ENCODE measurements around the gene TMEM212. TPM values are rescaled to one million over a fixed set of nuclear protein-coding genes. Genes with fewer than 3 reads are reported as not detected.

The TMEM212 gene
- polyA plus RNA-seq, 1 donor (not counting 4 experiments of a cell fraction or from before 2014, with no cell fraction given): not detected

DNA sequence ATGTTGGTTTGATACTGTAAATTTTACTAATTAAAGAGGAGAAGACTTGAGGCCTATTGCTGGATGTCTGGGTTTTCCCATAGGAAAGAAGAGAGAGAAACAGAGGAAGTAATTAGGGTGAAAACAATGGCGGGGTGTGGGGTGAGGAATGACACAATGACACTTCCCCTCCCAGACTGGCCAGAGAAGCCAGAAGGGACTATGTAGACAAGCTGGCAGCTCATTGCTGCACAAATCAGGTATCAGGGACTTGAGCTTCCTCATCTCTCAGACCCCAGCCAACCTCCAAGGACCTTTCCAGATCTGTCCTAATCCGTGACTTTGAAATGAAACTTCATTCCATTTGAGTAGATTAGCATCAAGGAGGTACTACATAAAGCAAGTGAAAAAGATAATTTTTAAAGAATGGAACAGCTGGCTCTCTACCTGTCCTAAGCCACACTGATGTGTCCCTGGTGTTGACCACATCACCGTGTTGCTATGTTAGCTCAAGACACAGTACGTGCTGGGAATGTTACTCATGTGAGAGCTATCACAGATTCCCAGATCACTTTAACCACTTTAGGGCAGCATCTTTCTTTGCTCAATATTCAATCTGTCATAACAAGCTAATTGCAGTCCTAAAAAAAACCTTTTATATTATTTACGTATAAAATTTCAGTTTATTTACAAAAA is 22.2 kb downstream of the TMEM212 start:
- H2AFZ ChIP-seq (ENCODE audit: control insufficient read depth, low read length): no peak overlapping the region
- no peaks in the 10 kb centered on the region for H3K36me3 ChIP-seq (ENCODE audit: control insufficient read depth in 2 of 2, extremely low read depth in 1 of 2, insufficient read depth in 2 of 2, low read length in 2 of 2)
- H3K27me3 ChIP-seq (ENCODE audit: control insufficient read depth, extremely low read depth, insufficient read depth, low read length): no peaks in the 10 kb centered on the region
- H3K27ac ChIP-seq (ENCODE audit: control insufficient read depth, insufficient read depth, low read length): no peak overlapping the region
- H3K9ac ChIP-seq (ENCODE audit: control insufficient read depth, extremely low read depth, insufficient read depth, low read length): no peak overlapping the region
- no peak for DNase-seq (ENCODE audit: low read depth, low spot score)
- no peaks in the 10 kb centered on the region for H3K79me2 ChIP-seq (ENCODE audit: control insufficient read depth, insufficient read depth, low read length)
- TF ChIP-seq EZH2 (IDR thresholded peaks at IDR 0.05; ENCODE audit: low read length): no peak
- TF ChIP-seq, protein P1, sequence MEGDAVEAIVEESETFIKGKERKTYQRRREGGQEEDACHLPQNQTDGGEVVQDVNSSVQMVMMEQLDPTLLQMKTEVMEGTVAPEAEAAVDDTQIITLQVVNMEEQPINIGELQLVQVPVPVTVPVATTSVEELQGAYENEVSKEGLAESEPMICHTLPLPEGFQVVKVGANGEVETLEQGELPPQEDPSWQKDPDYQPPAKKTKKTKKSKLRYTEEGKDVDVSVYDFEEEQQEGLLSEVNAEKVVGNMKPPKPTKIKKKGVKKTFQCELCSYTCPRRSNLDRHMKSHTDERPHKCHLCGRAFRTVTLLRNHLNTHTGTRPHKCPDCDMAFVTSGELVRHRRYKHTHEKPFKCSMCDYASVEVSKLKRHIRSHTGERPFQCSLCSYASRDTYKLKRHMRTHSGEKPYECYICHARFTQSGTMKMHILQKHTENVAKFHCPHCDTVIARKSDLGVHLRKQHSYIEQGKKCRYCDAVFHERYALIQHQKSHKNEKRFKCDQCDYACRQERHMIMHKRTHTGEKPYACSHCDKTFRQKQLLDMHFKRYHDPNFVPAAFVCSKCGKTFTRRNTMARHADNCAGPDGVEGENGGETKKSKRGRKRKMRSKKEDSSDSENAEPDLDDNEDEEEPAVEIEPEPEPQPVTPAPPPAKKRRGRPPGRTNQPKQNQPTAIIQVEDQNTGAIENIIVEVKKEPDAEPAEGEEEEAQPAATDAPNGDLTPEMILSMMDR (optimal IDR thresholded peaks at IDR 0.05 in 1 of 3, IDR thresholded peaks at IDR 0.05 in 1 of 3, conservative IDR thresholded peaks at IDR 0.05 in 1 of 3; ENCODE audit: extremely low read depth in 1 of 3, insufficient read depth in 2 of 3, low read length in 3 of 3): no peak
- H3K4me1 ChIP-seq (ENCODE audit: control insufficient read depth, extremely low read depth, insufficient read depth, low read length): no peaks in the 10 kb centered on the region
- H3K4me3 ChIP-seq (ENCODE audit: control insufficient read depth in 2 of 3, extremely low read depth in 1 of 3, insufficient read depth in 2 of 3, low read depth in 1 of 3, low read length in 3 of 3): no peak overlapping the region
- no peaks in the 10 kb centered on the region for H3K9me1 ChIP-seq (ENCODE audit: control insufficient read depth, extremely low read depth, insufficient read depth, low read length)
- no peak overlapping the region for H3K4me2 ChIP-seq (ENCODE audit: control insufficient read depth, extremely low read depth, insufficient read depth, low read depth, low read length)
- no peaks in the 10 kb centered on the region for H3K9me3 ChIP-seq (ENCODE audit: control insufficient read depth, low read depth, low read length)
- dilution Hi-C loops (cut with MboI; ENCODE audit: extremely low pct_ligation_motif_present, low sequenced_read_pairs): no loop called here
- FAIRE-seq: no peak
- no peaks in the 10 kb centered on the region for H4K20me1 ChIP-seq (ENCODE audit: control insufficient read depth, extremely low read depth, insufficient read depth, low read length)

DNA sequence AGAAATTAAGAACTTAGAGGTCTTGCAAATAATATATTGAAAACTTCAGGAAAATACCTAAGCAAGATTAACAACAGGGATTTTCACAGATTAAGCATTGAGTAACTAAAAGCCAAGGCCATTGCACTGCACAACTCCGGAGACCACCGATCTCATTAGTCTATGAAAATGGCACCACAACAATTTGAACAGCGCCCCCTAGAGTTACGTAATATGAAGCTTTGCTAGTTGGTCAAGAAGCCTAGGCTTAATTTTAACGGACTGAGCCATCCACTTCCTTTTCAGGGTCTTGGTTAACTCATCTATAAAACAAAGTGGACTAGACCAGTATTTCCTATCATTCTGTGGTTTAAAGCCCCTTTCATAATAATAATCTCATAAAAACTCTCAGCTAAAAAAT is 24.8 kb downstream of the TMEM212 start:
- H3K79me2 ChIP-seq (ENCODE audit: control insufficient read depth, insufficient read depth, low read length): no peaks in the 10 kb centered on the region
- no peak for DNase-seq (ENCODE audit: low read depth, low spot score)
- no peaks in the 10 kb centered on the region for H3K9me1 ChIP-seq (ENCODE audit: control insufficient read depth, extremely low read depth, insufficient read depth, low read length)
- H3K27ac ChIP-seq (ENCODE audit: control insufficient read depth, insufficient read depth, low read length): no peak overlapping the region
- H2AFZ ChIP-seq (ENCODE audit: control insufficient read depth, low read length): no peak overlapping the region
- H3K4me1 ChIP-seq (ENCODE audit: control insufficient read depth, extremely low read depth, insufficient read depth, low read length): no peaks in the 10 kb centered on the region
- no peak for TF ChIP-seq EZH2 (IDR thresholded peaks at IDR 0.05; ENCODE audit: low read length)
- TF ChIP-seq, protein P1 (optimal IDR thresholded peaks at IDR 0.05 in 1 of 3, IDR thresholded peaks at IDR 0.05 in 1 of 3, conservative IDR thresholded peaks at IDR 0.05 in 1 of 3; ENCODE audit: extremely low read depth in 1 of 3, insufficient read depth in 2 of 3, low read length in 3 of 3): peak; percentile 32 to 49 (median 33)
- no peak overlapping the region for H3K9ac ChIP-seq (ENCODE audit: control insufficient read depth, extremely low read depth, insufficient read depth, low read length)
- FAIRE-seq: no peak
- no peaks in the 10 kb centered on the region for H3K9me3 ChIP-seq (ENCODE audit: control insufficient read depth, low read depth, low read length)
- no peak overlapping the region for H3K4me2 ChIP-seq (ENCODE audit: control insufficient read depth, extremely low read depth, insufficient read depth, low read depth, low read length)
- H3K27me3 ChIP-seq (ENCODE audit: control insufficient read depth, extremely low read depth, insufficient read depth, low read length): no peaks in the 10 kb centered on the region
- no peaks in the 10 kb centered on the region for H4K20me1 ChIP-seq (ENCODE audit: control insufficient read depth, extremely low read depth, insufficient read depth, low read length)
- dilution Hi-C loops (cut with MboI; ENCODE audit: extremely low pct_ligation_motif_present, low sequenced_read_pairs): no loop called here
- no peak overlapping the region for H3K4me3 ChIP-seq (ENCODE audit: control insufficient read depth in 2 of 3, extremely low read depth in 1 of 3, insufficient read depth in 2 of 3, low read depth in 1 of 3, low read length in 3 of 3)
- no peaks in the 10 kb centered on the region for H3K36me3 ChIP-seq (ENCODE audit: control insufficient read depth in 2 of 2, extremely low read depth in 1 of 2, insufficient read depth in 2 of 2, low read length in 2 of 2)
